Frontal cortex (tissue), 4 donors: Measurements from ENCODE around the gene PRKCB. TPM values are rescaled to one million over a fixed set of nuclear protein-coding genes. Genes with fewer than 3 reads are reported as not detected.
A peak's percentile ranks its signal among the peaks of the same experiment; 100 is the strongest.
"Not testable (repeated sequence)": the region's sequence is repeated elsewhere in the genome, so short reads cannot be mapped to it uniquely, and the experiment has no call there.

Experiments
- DNase-seq, 2 donors: peaks; one replicate each; pipeline ENCODE4 v3.0.0; 2012; ENCODE audit warnings: low spot score in 2 of 2
- FAIRE-seq: peaks from 2 replicates; lab custom pipeline; 2012; peaks lifted over from hg19 to GRCh38; lab: Jason Lieb, UNC
- total RNA-seq: library from RNA; depleted of rRNA; stranded (reverse); fragments of >200 nt; gene quantifications from one replicate; pipeline ENCODE4 v1.2.3, GENCODE V29; 2014
- donor health status: control.
- donor health status: control.
- donor health status: control.

Gene PRKCB
- total RNA-seq, 1 donor from 2014 or later = 49.3 TPM

DNA sequence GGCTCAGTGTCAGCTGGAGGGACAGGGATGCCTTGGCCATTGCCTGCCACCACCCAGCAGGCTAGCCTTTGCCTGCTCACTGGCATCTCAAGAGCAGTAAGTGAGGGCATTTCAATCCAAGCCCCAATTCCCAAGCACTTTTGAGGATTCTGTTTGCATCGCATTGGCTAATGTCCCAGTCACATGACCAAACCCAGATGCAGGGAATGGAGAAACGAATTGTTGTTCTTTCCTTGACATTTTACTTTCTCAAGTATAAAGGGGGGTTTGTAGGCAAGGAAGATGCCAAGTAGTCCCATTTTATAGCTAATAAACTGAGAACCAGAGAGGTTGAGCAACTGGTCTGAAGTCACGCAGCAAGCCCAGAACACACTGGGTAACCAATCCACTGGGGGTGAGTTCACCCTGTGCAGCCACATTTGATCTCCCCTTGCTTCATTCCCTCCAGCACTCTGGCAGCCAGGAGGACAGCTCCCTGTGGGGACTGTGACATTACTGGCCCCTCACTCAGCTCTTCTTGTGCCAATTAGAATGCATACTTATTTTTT, 226.6 kb downstream of the PRKCB start:
- no peak for FAIRE-seq
- no peak for DNase-seq

DNA sequence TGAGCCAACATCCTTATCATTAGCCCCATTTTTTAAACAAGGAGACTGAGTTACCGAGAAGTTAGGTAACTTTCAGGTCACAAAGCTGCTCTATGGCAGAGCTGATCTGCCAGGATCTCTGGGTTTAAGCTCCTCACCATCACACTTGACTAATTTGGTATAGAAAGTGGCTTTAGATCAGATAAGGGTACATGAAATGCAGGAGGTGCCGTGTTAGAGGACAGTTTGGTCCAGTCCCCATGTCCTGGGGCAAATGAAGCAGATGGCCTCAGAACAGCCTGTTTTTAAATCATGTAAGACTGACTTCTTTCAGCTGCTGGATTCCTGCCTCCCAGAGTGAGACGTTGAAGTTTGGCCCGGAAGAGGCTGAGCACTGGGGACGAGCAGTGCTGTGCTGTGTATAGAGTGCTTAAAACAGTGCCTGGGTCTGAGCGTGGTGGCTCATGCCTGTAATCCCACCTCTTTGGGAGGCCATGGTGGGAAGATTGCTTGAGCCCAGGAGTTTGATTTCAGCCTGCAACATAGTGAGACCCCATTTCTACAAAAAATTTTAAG, 233.3 kb downstream of the PRKCB start:
- DNase-seq (no peak), FAIRE-seq (no peak)

DNA sequence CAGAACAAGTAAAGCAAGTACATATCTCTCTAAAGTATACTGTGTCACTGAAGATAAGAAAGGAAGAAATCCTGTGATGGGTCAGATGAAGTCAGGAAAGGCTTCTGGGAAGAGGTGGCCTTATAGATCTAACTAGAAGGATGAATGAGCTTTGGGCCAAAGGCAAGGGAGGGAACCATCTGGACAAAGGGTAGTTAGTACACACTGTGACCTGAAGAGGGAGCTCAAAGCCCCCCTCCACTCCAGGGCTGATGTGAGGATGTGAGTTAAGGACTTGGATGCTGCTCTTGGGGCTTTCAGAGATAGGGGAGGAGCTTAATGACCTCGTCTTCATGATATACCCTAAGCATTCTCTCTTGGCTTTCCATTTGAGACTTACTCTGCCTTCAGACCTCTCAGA, 235.1 kb downstream of the PRKCB start:
- DNase-seq (peak; percentile 4 to 29), FAIRE-seq (no peak)

DNA sequence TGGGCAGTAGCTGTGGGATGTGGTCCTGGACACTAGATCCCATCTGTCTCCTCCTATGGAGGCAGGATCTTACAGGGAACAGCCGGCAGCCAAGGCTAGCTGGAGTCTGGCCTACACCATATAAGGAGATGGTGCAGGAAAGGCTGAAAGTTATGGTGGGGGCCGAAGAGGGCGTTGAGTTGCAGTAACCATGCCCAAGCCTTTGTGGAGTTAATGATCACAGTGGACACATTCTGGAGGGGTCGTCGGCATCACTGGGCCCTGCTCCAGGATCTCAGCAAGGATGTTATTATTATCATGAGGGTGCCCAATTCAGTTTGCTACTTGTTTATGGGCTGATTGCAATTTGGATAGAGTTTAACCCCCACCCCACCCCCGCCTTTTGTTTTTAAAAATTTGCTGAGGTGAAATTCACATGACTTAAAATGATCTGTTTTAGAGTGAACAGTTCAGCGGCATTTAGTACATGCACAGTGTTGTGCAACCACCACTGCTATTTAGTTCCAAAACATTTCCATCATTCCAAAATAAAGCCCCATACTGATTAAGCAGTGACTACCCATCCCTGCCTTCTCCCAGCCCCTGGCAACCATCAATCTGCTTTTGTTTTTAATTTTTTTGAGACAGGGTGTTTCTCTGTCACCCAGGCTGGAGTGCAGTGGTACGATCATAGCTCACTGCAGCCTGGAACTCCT, 236.0 kb downstream of the PRKCB start:
- FAIRE-seq (no peak), DNase-seq (no peak)

DNA sequence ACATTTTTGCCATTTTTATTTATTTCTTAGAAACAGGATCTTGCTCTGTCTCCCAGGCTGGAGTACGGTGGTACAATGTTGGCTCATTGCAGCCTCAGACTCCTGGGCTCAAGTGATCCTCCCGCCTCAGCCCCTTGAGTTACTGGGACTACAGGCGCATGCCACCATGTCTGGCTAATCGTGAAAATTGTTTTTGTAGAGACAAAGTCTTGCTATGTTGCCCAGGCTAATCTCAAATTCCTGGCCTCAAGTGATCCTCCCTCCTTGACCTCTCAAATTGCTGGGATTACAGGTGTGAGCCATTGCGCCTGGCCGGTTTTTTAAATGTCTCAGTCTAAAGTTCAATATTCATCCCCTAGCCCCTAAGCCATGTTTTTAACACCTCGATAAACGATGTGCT, 237.5 kb downstream of the PRKCB start:
- no peak for DNase-seq
- FAIRE-seq = no peak

DNA sequence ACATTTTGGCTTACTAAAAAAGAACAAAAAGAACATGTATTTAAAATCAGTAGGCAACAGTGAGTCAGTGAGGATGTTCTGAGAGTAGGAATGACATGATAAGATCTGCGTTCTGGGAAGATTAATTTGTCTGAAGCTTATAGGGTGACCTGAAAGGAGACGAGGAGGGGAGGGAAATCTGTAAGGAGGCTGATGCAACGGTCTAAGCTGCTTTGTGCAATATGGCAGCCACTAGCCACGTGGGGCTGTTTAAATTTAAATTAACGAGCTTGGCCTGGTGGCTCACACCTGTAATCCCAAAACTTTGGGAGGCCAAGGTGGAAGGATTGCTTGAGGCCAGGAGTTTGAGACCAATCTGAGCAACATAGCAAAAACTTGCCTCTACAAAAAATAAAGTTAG, 238.8 kb downstream of the PRKCB start:
- DNase-seq (no peak), FAIRE-seq (no peak)

DNA sequence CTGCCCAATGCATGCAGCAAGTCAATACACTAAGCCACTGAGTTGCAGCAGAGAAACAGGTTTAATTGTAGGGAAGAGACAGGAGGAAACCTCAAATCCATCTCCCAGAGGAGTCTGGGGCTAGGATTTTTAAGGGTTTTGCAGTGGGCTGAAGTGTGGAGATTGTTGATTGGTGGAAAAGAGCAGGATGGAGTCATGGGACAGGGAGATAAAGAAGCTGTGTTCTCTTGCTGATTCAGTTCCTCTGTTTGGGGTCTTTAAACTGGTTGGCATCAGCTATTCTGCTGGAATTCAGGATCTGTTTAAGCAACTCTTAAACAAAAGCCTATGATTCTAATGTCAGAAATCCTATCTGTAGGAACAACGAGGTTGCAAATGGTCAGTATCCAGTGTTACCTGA, 239.5 kb downstream of the PRKCB start:
- FAIRE-seq = no peak
- DNase-seq = no peak

DNA sequence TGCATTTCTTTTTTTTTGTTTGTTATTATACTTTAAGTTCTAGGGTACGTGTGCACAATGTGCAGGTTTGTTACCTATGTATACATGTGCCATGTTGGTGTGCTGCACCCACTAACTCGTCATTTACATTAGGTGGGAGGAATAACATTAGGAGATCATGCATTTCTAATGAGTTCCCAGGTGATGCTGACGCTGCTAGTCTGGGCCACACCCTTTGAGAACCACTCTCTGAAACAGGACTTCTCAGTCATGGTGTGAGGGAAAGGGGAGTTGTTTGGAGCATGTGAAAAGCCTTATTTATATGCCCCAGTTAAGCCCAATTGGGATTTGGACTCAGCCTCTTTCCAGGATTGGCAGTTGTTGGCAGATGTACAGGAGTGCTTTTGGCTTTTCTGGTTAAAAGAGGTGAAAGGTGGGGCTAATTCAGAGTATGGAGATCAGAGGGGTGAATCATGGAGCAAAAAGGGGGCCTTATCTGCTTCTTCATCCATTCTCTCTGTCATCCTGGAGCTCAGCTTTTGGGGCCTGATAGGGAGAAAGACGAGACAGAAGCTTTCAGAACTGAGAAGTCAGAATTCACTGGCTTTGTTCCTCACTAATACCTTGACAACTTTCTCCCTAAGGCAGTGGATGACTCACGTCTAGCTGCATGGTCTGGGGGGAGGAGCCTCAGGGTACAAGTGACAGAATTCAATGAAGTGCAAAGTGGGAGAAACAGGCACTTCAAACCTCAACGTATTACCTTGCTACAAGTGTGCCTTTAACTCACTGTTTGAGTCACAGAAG, 240.3 kb downstream of the PRKCB start:
- DNase-seq (no peak), FAIRE-seq (no peak)

DNA sequence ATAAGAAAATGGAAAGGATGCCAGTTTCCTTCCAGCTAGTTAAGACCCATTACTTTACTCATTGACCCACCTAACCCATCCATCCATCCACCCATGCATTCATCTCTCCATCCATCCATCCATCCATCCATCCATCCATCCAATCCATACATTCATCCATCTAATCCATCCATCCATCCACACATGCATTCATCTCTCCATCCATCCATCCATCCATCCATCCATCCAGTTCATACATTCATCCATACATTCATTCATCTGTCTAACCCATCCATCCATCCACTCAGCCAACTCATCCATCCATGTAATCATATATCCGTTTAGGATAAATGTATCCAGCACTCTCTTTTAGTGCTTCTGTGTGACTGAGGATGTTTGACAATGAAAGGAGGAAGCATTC, 241.5 kb downstream of the PRKCB start:
- no peak for FAIRE-seq

DNA sequence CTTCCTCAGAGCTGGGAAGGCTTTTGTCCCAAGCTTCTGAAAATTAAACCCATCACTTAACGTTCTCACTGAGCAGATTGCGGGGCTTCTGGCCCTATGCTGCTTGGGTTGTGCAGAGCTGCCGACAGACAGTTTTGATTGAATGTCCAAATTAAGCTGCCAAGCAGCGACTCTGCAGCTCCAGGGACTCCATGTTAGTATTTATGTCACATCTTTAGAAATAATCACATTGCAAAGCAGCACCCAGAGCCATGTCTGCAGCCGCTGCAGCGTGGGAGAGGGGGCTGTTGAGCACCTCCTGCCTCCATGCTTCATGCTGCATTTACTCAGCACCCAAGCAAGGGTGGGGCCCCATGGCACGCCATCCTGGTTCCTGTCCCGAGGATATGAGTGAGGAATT, 242.2 kb downstream of the PRKCB start:
- DNase-seq (no peak), FAIRE-seq (no peak)

More for the DNA sequence above, 241.5 kb downstream of the PRKCB start:
- no peak for DNase-seq

DNA sequence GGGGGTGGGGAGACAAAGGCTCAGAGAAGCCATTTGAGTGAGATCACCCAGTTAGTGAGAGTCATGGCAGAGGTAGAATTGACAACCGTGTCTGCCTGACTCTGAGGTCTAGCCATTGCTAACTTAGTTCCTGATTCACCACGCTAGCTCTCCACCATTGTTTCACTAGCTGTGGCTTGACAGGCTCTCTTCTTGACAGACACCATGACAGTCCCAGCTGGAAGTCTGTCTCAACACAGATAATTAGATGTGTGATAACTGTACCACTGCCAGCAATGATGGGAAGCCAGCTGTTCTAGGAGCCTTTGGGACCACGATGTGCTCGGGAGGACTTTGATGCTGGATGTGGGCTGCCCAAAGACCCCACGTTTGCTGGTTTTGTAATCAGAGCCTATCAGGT, 249.9 kb downstream of the PRKCB start:
- no peak for DNase-seq
- FAIRE-seq = no peak

DNA sequence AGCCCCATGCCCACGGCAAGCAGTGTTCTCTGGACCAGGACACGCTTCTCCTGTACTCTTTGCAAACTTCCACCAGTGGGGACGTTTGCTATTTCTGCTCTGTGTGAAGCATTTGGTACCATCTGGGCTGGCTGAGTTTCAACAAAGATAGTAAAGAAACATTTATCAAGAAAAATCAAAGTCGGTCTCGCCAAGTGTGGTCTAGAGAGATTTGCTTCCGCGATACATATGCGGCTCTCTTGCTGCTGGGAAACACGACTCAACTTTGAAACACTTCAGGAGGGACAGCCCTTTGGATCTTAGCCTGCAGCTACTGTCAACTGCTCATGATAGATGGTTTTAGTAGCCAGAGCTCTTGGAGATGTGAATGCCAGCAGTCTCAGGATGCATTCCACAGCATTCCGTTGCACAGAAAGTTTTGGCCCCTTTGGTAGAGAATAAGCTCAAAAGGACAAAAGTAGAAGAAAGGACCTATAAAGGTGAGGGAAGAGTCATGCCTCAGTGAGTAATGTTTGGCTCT, 252.2 kb downstream of the PRKCB start:
- no peak for FAIRE-seq
- no peak for DNase-seq

DNA sequence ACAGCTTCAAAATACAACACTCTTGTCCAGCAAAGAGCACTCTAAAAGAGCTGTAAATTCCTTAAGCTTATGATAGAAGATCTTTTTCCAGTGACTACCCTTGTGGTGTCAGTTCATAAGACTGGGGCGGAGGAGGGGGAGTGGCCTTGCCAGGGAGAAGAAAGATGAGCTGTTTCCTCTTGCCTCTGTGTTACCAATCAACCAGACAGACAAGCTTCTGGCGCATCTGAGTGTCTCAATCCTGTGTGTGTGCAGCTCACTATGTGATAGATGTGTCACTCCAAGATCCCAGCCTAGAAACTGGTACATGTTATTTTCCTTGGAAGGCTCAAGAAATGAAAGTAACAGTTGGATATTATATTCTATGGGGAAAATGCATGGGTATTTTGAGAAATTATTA, 253.0 kb downstream of the PRKCB start:
- no peak for DNase-seq

DNA sequence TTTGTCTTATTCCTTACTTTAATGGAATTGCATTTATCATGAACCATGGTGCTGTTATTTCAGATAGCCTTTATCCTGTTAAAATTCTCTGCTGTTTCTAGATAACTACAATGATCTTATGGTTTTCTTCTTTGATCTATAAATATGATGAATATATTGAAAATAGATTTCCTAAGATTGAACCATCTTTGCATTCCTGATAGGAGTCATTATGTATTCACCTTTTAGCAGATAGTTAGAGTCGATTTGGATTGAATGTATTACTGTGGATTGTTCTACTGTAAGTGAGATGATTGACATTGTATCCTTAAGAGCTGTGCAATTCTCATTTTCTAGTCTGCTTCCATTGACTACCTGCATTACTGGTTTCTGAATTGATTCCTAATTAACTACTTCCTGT, 255.3 kb downstream of the PRKCB start:
- DNase-seq (no peak), FAIRE-seq (no peak)

More for the DNA sequence above, 253.0 kb downstream of the PRKCB start:
- FAIRE-seq = no peak

DNA sequence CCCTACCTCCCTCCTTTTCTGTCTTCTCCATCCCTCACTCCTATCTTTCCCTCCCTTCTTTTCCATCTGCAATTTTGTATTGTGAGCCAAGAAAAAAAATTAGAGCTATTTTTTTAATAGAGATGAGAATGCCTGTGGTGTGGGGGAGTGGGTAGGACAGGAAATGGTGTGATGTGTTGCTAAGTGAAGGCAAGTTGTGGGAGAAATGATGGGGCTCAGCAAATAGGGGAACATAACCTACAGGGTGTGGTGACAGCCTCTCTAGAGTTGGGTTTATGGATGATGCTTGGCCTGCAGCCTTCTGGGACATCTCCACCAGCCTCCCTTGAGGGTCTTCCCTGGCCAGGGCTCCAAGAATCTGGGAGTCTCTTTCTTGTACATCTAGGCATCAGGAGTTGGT, 257.3 kb downstream of the PRKCB start:
- no peak for FAIRE-seq

DNA sequence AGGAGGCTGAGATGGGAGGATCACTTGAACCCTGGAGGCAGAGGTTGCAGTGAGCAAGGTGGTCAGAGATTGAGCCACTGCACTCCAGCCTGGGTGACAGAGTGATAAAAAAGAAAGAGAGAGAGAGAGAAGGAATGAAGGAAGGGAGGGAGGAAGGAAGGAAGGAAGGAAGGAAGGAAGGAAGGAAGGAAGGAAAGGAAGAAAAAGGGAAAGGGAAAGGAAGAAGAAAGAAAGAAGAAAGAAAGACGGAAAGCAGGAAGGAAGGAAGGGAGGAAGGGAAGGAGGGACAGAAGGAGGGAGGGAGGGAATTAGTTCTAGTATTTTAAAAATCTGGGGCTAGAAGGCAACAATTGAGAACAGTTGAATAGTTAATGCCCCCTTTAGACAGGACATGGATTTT, 258.9 kb downstream of the PRKCB start:
- DNase-seq (no peak), FAIRE-seq (no peak)

More for the DNA sequence above, 257.3 kb downstream of the PRKCB start:
- no peak for DNase-seq

DNA sequence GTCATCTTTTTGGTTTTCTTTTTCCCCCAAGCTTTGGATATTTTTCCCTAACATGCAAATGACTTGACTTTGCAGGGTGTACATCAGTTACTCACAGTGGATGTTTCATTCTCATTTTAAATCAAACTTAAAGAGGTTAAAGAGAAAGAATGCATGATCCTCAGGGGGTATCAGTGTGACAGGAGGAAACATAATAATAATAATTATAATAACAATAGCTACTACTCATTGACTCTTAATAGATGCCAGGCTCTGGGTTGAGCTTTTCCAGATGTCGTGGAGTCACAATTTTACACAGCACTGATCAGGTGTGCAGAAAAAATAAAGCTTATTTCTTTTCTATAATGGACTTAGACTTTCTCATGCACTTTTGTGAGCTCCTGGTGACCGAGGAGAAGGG, 263.1 kb downstream of the PRKCB start:
- FAIRE-seq (no peak), DNase-seq (no peak)

DNA sequence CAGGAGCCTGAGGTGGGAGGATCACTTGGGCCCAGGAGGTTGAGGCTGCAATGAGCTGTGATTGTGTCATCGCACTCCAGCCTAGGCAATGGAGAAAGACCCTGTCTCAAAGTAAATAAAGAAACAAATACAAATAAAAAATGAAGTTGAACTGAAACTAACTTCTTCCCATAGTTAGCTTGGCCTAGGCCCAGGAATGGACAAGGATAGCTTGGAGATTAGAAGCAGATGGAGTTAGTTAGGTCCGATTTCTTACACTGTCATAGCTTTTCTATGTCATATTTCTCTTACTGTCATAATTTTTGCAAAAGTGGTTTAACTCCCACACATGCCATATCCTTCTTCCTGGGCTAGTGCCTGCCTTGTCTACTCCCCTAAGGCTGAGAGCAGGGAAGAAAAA, 265.6 kb downstream of the PRKCB start:
- no peak for DNase-seq
- no peak for FAIRE-seq

DNA sequence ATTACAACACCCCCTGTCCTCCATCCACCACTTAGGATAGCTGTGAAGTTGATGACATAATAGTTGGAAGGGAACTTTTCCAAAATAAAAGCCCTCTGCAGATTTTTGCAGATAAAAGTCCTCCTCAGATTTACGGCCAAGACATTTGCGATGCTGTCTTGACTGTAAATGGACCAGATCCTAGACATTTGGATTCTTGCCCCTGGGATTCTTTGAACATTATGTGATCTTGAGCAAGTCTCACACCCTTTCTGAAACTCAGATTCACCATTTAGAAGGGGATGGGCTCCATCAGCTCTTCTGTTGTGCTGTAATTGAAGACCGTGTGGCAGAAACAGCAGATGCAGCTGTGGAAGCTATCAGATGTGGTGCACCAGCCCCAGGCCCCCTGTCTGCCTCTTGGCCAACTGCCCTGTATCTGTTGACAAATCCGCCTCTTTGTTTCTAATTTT, 266.5 kb downstream of the PRKCB start:
- DNase-seq = peak; percentile 24 to 26

DNA sequence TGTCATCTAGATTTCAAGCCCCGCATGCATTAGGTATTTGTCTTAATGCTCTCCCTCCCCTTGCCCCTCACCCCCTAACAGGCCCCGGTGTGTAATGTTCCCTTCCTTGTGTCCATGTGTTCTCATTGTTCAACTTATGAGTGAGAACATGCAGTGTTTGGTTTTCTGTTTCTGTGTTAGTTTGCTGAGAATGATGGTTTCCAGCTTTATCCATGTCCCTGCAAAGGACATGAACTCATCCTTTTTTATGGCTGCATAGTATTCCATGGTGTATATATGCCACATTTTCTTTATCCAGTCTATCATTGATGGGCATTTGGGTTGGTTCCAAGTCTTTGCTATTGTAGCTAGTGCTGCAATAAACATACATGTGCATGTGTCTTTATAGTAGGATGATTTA, 269.7 kb downstream of the PRKCB start:
- not testable (repeated sequence) for FAIRE-seq

More for the DNA sequence above, 266.5 kb downstream of the PRKCB start:
- FAIRE-seq = no peak

DNA sequence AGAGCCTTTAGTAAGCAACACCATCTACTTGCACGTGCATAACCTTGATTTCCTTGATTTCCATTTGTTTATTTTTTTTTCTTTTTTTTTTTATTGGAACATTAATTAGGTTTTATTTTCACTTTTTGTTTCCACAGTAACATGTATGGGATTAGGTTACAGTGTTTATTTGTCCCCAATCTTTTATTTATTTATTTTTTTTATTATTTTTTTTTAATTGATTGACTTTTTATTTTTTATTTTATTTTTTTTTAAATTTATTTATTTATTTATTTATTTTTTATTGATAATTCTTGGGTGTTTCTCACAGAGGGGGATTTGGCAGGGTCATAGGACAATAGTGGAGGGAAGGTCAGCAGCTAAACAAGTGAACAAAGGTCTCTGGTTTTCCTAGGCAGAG, 272.3 kb downstream of the PRKCB start:
- FAIRE-seq = peak; percentile 99

More for the DNA sequence above, 269.7 kb downstream of the PRKCB start:
- not testable (repeated sequence) for DNase-seq

More for the DNA sequence above, 272.3 kb downstream of the PRKCB start:
- not testable (repeated sequence) for DNase-seq
